ENCODE data around the gene USP43.

DNA sequence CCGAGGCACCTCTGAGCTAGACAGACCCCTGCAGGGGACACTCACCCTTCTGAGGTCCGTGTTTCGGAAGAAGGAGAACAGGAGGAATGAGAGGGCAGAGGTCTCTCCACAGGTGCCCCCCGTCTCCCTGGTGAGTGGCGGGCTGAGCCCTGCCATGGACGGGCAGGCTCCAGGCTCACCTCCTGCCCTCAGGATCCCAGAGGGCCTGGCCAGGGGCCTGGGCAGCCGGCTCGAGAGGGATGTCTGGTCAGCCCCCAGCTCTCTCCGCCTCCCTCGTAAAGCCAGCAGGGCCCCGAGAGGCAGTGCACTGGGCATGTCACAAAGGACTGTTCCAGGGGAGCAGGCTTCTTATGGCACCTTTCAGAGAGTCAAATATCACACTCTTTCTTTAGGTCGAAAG lies 83.2 kb downstream of the USP43 start:
- TF ChIP-seq POLR2A (IDR thresholded peaks at IDR 0.05; ENCODE audit: low read depth, low read length) (no peak), POLR2AphosphoS5 (IDR thresholded peaks at IDR 0.05; ENCODE audit: low read depth, low read length) (no peak), TAF1 (IDR thresholded peaks at IDR 0.05; ENCODE audit: borderline replicate concordance, low read depth, low read length) (no peak)

Measured in GM12892 (cell line).